A673 (cell line): ENCODE measurements around the gene HOXB3.

Source experiments
- CTCF ChIP-seq: fragments of 300-800, 200-600 bp; sonication (generic); conservative IDR thresholded peaks from 2 replicates; pipeline ENCODE4 v1.5.1; 2017; ENCODE audit warnings: low read depth, mild to moderate bottlenecking, antibody characterized with exemption, low read length, moderate library complexity, mixed read lengths
- EZH2 ChIP-seq: fragments of 200-600 bp; sonication (generic); IDR thresholded peaks from 2 replicates; pipeline ENCODE4 v1.6.1; 2017; ENCODE audit warnings: borderline replicate concordance, low read depth, mild to moderate bottlenecking, mixed read lengths, antibody characterized with exemption, low read length; ENCODE audit not compliant: poor library complexity, severe bottlenecking

DNA sequence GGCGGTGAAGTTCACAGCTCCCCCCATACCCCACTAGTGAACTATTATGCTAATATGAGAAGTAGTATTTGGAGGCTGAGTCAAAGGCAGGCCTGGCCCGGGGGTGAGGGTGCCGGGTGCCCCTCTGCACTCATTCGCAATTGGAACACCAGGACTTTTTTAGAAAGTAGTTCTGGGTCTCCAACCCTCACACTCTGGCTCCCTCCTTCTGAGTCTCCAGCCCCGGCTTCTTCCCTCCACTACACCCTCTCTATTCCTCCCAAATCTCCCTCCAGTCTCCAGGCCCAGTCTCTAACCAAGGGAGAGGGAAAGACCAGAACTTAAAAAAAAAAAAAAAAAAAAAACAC, 33.8 kb downstream of the HOXB3 start:
- TF ChIP-seq CTCF: no peak
- no peak for TF ChIP-seq EZH2
